PC-9 (cell line): ENCODE data around the gene C11orf65.

Experiments used
- CTCF ChIP-seq: fragments of 200-600 bp; sonication (generic); conservative IDR thresholded peaks from 2 replicates; pipeline ENCODE4 v1.6.1; 2017; ENCODE audit warnings: mixed run types, antibody characterized with exemption, mild to moderate bottlenecking, moderate library complexity
- EZH2 ChIP-seq: fragments of 200-600 bp; sonication (generic); IDR thresholded peaks from 2 replicates; pipeline ENCODE4 v1.8.0; 2017; ENCODE audit warnings: antibody characterized with exemption, low read depth

GRCh38 chr11:108498816-108499408 lies 31.6 kb upstream of the C11orf65 start:
- no peak for TF ChIP-seq CTCF
- no peak for TF ChIP-seq EZH2
